B cell (primary cell): ENCODE data around the gene BABAM2.

Experiments used
- CTCF ChIP-seq: fragments of 200-600 bp; IDR thresholded peaks from one replicate; pipeline ENCODE4 v1.8.0; 2022; ENCODE audit warnings: antibody characterized with exemption, mild to moderate bottlenecking
- EZH2 ChIP-seq: IDR thresholded peaks from 2 replicates; pipeline ENCODE4 v1.6.1; 2012; ENCODE audit warnings: borderline replicate concordance, low read depth, mild to moderate bottlenecking, moderate library complexity, low read length; ENCODE audit not compliant: insufficient read depth, poor library complexity, severe bottlenecking

GRCh38 chr2:27931361-27931950 lies 40.9 kb downstream of the BABAM2 start:
- TF ChIP-seq CTCF (no peak), EZH2 (no peak)
